ENCODE data around the gene ADRA2A.

DNA sequence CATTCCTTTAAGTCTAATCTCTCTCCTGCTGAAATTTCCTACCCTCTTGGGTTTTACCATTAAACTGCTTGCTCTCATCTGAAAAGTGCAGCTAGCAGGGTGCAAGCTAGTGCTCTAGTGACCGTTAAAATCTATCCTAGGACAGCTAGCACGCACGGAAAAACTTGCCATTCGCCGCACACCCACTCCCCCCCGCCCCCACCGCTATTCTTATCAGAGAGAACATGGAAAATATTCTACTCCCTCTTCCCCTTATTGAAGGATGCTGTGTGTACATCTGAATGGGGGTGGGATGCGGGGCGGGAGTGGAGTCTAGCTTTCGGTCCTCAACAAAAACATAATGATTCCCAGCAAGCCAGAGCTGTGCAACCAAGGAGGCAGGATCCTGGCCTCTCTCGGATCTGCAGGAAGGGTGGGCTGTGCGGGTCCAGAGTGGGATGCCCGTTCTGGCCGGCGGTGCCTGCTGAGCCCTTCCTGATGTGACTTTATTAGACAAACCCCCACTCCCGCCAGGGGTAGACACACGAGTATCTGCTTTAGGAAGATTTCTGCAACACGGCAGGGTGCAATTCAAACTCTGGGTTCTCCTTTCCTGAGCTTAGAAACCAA is 1.1 kb upstream of the ADRA2A start:
- TF ChIP-seq, protein P1, sequence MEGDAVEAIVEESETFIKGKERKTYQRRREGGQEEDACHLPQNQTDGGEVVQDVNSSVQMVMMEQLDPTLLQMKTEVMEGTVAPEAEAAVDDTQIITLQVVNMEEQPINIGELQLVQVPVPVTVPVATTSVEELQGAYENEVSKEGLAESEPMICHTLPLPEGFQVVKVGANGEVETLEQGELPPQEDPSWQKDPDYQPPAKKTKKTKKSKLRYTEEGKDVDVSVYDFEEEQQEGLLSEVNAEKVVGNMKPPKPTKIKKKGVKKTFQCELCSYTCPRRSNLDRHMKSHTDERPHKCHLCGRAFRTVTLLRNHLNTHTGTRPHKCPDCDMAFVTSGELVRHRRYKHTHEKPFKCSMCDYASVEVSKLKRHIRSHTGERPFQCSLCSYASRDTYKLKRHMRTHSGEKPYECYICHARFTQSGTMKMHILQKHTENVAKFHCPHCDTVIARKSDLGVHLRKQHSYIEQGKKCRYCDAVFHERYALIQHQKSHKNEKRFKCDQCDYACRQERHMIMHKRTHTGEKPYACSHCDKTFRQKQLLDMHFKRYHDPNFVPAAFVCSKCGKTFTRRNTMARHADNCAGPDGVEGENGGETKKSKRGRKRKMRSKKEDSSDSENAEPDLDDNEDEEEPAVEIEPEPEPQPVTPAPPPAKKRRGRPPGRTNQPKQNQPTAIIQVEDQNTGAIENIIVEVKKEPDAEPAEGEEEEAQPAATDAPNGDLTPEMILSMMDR (conservative IDR thresholded peaks at IDR 0.05): no peak
- no peak for TF ChIP-seq ZFX (IDR thresholded peaks at IDR 0.05)

All from C4-2B (cell line).